ENCODE results near the gene GPHN. TPM values are rescaled to one million over a fixed set of nuclear protein-coding genes. Genes with fewer than 3 reads are reported as not detected.

The GPHN gene
- total RNA-seq, 1 experiment from 2014 or later: 18.1 TPM

DNA sequence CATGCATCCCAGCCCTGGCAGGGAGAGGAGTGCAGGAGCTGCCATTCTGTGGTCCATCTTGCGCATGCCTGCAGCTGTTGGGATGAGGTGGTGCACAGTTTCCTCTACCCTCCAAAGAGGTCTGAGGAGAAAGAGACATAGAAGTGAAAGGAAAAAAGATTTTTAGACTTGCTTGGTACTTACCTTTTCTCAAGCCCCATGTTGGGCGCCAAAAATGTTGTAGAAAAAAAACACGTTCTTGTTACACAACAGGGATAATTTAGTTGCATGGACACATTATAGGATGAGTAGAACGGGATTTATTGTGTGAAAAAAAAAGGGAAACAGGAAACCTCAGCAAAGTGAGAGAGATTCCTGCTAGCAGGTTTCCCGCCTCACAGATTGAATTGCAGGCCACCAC lies 436.9 kb downstream of the GPHN start:
- Mint-ChIP-seq H3K36me3 (peaks cover 67% of the 10 kb centered on the region), H3K27ac (no peak overlapping the region), H3K9me3 (peaks cover 66% of the 10 kb centered on the region), H3K4me3 (no peak overlapping the region), H3K27me3 (ENCODE audit: low read depth) (peaks cover 6% of the 10 kb centered on the region), H3K4me1 (no peaks in the 10 kb centered on the region)
- ChIA-PET CTCF (no interaction called here), POLR2A (no interaction called here)
- no peak for DNase-seq (ENCODE audit: low spot score)
- TF ChIP-seq, protein P1, sequence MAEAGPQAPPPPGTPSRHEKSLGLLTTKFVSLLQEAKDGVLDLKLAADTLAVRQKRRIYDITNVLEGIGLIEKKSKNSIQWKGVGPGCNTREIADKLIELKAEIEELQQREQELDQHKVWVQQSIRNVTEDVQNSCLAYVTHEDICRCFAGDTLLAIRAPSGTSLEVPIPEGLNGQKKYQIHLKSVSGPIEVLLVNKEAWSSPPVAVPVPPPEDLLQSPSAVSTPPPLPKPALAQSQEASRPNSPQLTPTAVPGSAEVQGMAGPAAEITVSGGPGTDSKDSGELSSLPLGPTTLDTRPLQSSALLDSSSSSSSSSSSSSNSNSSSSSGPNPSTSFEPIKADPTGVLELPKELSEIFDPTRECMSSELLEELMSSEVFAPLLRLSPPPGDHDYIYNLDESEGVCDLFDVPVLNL (CRISPR knock-in tag; IDR thresholded peaks at IDR 0.05; ENCODE audit: borderline replicate concordance, low read depth): no peak
- TF ChIP-seq TEAD4 (CRISPR knock-in tag; IDR thresholded peaks at IDR 0.05) (no peak), ZNF416 (CRISPR knock-in tag; IDR thresholded peaks at IDR 0.05) (no peak), RORB (CRISPR knock-in tag; IDR thresholded peaks at IDR 0.05) (no peak), NFE2L1 (CRISPR knock-in tag; IDR thresholded peaks at IDR 0.05) (no peak), ZNF138 (CRISPR knock-in tag; conservative IDR thresholded peaks at IDR 0.05) (no peak), ZNF317 (CRISPR knock-in tag; IDR thresholded peaks at IDR 0.05; ENCODE audit: borderline replicate concordance, low read depth) (no peak), ZBTB21 (CRISPR knock-in tag; IDR thresholded peaks at IDR 0.05; ENCODE audit: borderline replicate concordance) (no peak), SMAD3 (CRISPR knock-in tag; IDR thresholded peaks at IDR 0.05; ENCODE audit: borderline replicate concordance) (no peak), ESRRA (CRISPR knock-in tag; IDR thresholded peaks at IDR 0.05; ENCODE audit: borderline replicate concordance) (no peak), CBFB (CRISPR knock-in tag; IDR thresholded peaks at IDR 0.05; ENCODE audit: low read depth) (no peak)
- TF ChIP-seq, protein P2, sequence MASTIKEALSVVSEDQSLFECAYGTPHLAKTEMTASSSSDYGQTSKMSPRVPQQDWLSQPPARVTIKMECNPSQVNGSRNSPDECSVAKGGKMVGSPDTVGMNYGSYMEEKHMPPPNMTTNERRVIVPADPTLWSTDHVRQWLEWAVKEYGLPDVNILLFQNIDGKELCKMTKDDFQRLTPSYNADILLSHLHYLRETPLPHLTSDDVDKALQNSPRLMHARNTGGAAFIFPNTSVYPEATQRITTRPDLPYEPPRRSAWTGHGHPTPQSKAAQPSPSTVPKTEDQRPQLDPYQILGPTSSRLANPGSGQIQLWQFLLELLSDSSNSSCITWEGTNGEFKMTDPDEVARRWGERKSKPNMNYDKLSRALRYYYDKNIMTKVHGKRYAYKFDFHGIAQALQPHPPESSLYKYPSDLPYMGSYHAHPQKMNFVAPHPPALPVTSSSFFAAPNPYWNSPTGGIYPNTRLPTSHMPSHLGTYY (CRISPR knock-in tag; IDR thresholded peaks at IDR 0.05): no peak
- TF ChIP-seq, protein P3, sequence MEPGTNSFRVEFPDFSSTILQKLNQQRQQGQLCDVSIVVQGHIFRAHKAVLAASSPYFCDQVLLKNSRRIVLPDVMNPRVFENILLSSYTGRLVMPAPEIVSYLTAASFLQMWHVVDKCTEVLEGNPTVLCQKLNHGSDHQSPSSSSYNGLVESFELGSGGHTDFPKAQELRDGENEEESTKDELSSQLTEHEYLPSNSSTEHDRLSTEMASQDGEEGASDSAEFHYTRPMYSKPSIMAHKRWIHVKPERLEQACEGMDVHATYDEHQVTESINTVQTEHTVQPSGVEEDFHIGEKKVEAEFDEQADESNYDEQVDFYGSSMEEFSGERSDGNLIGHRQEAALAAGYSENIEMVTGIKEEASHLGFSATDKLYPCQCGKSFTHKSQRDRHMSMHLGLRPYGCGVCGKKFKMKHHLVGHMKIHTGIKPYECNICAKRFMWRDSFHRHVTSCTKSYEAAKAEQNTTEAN (CRISPR knock-in tag; IDR thresholded peaks at IDR 0.05): no peak
- TF ChIP-seq, protein P4, sequence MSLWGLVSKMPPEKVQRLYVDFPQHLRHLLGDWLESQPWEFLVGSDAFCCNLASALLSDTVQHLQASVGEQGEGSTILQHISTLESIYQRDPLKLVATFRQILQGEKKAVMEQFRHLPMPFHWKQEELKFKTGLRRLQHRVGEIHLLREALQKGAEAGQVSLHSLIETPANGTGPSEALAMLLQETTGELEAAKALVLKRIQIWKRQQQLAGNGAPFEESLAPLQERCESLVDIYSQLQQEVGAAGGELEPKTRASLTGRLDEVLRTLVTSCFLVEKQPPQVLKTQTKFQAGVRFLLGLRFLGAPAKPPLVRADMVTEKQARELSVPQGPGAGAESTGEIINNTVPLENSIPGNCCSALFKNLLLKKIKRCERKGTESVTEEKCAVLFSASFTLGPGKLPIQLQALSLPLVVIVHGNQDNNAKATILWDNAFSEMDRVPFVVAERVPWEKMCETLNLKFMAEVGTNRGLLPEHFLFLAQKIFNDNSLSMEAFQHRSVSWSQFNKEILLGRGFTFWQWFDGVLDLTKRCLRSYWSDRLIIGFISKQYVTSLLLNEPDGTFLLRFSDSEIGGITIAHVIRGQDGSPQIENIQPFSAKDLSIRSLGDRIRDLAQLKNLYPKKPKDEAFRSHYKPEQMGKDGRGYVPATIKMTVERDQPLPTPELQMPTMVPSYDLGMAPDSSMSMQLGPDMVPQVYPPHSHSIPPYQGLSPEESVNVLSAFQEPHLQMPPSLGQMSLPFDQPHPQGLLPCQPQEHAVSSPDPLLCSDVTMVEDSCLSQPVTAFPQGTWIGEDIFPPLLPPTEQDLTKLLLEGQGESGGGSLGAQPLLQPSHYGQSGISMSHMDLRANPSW (CRISPR knock-in tag; conservative IDR thresholded peaks at IDR 0.05; ENCODE audit: low read depth): no peak
- TF ChIP-seq, protein P5, sequence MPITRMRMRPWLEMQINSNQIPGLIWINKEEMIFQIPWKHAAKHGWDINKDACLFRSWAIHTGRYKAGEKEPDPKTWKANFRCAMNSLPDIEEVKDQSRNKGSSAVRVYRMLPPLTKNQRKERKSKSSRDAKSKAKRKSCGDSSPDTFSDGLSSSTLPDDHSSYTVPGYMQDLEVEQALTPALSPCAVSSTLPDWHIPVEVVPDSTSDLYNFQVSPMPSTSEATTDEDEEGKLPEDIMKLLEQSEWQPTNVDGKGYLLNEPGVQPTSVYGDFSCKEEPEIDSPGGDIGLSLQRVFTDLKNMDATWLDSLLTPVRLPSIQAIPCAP (CRISPR knock-in tag; IDR thresholded peaks at IDR 0.05): no peak
- TF ChIP-seq, protein P6, sequence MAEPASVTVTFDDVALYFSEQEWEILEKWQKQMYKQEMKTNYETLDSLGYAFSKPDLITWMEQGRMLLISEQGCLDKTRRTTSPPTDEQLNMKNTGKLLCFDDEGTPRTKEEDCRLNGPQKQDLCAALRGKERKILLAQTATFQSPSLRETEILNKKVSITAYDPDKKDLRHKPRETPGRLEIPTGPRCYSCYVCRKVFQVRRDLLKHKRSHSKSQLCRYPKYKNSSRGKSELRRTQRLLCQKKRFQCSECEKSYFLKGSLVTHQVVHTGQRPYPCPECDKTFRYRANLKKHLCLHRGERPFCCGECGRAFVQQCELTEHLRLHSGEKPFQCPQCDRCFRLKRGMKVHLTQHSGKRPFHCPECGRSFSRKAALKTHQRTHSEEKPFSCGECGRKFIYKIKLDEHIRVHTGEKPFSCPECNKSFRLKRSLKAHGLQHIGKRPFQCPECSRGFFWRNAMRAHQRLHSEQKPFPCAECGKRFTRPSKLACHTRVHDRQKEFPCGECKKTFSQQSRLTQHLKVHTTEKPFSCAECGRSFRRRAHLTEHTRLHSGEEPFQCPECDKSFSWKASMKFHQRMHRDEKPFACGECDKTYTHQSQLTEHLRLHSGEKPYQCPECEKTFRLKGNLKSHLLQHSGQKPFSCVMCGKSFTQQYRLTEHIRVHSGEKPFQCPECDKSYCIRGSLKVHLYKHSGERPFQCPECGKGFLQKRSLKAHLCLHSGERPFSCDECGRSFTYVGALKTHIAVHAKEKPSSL (CRISPR knock-in tag; conservative IDR thresholded peaks at IDR 0.05): no peak
- TF ChIP-seq, protein P7, sequence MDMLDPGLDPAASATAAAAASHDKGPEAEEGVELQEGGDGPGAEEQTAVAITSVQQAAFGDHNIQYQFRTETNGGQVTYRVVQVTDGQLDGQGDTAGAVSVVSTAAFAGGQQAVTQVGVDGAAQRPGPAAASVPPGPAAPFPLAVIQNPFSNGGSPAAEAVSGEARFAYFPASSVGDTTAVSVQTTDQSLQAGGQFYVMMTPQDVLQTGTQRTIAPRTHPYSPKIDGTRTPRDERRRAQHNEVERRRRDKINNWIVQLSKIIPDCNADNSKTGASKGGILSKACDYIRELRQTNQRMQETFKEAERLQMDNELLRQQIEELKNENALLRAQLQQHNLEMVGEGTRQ (CRISPR knock-in tag; IDR thresholded peaks at IDR 0.05): no peak
- TF ChIP-seq, protein P8, sequence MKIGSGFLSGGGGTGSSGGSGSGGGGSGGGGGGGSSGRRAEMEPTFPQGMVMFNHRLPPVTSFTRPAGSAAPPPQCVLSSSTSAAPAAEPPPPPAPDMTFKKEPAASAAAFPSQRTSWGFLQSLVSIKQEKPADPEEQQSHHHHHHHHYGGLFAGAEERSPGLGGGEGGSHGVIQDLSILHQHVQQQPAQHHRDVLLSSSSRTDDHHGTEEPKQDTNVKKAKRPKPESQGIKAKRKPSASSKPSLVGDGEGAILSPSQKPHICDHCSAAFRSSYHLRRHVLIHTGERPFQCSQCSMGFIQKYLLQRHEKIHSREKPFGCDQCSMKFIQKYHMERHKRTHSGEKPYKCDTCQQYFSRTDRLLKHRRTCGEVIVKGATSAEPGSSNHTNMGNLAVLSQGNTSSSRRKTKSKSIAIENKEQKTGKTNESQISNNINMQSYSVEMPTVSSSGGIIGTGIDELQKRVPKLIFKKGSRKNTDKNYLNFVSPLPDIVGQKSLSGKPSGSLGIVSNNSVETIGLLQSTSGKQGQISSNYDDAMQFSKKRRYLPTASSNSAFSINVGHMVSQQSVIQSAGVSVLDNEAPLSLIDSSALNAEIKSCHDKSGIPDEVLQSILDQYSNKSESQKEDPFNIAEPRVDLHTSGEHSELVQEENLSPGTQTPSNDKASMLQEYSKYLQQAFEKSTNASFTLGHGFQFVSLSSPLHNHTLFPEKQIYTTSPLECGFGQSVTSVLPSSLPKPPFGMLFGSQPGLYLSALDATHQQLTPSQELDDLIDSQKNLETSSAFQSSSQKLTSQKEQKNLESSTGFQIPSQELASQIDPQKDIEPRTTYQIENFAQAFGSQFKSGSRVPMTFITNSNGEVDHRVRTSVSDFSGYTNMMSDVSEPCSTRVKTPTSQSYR (CRISPR knock-in tag; IDR thresholded peaks at IDR 0.05): no peak
- no peak for ATAC-seq
